Central memory CD4-positive, alpha-beta T cell (primary cell): ENCODE measurements around the gene PHLPP1.
"Not testable (repeated sequence)": the region's sequence is repeated elsewhere in the genome, so short reads cannot be mapped to it uniquely, and the experiment has no call there.

Experiments used
- DNase-seq: peaks from one replicate; pipeline ENCODE4 v3.0.0; 2022

The PHLPP1 gene

DNA sequence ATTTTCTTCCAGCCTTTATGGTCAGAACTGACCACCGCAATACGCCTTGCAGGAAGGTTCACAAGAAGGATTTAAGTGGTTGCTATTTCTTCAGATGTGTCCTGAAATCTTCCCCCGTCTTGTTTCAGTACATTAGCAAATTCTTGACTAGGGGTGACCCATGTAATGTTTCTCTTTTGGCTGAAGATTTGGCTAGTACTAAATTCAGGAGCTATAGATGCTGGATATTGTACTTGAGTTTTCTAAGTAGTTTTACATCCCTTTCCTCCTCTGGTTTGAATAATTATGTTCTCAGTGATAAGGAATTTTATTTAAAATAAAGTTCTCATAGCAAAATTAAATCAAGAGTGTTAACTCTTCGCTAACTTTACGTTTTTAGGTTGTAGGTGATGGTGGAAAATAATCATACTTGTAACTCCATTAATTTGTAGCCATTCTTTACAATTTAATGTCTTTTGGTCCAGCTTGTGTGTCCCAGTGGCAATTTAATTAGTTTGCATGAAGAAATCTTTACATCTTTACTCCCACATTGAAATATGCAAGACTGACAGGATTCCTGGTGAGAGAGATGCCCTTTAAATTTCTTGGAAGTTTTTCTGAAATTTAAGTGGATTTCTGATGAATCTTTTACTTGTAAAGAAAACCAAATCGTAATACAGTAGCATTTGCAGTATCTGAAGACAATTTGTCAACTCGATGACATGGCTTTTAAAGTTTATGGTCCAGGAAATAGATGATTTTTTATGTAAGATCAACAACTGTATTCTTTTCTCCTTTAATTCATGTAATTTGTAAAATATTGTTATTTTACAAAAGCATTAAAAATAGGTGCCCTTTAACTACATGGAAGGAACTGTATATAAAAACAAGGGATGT is 2.8 kb downstream of the PHLPP1 start:
- no peak for DNase-seq

DNA sequence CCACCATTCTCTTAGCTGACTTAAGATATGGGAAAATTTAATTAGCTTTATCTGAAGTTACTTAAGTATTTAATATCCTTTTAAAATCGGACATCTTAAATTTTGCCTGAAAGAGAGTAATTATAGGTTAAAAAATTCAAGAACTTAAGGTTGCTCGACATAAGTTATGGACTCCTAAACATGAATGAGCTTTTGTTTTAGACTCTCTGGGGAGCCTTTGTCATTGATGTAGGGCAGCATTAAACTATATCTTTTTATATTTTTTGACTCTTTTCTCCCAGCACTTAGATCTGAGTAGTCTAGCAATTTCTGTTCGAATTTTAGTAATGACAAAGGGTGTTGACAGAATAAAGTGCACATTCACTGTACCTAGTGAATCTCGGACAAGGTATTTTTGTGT is 4.7 kb downstream of the PHLPP1 start:
- no peak for DNase-seq

DNA sequence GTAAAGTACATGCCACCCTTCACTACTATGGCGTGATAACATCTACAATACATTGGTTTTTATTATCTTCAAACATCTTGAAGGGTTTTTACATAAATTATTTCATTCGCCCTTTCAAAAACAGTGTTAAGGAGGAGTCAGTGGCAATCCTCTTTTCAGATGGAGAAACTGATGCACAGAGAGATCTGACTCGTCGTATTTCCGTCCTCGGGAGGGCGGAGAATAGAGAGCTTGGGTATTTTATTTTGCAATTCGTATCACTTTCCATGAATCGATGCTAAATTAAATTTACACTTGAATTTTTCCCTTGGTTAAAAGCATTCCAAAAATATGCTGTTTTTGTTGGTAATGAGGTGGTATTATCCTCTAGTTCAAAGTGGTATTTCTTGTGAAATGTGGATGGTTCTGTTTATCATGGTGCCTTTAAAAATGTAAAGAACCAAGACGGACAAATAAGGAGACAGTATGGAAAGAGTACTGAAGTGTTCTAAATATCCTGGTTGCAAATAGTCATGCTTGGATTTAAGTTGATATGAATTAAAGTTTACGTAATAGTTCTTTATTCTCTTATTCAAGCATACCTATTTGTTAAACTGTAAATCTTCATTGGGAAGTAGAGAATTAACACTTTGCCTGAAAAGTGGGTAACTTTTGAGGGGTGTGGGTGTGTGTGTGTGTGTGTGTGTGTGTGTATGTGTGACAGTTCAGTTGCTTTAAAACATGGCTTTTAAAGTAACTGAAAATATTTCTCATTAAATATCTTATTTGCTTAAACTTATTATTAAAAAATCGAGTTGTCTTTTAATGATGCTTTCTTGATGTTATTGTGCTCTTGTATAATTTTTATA is 5.6 kb downstream of the PHLPP1 start:
- no peak for DNase-seq

DNA sequence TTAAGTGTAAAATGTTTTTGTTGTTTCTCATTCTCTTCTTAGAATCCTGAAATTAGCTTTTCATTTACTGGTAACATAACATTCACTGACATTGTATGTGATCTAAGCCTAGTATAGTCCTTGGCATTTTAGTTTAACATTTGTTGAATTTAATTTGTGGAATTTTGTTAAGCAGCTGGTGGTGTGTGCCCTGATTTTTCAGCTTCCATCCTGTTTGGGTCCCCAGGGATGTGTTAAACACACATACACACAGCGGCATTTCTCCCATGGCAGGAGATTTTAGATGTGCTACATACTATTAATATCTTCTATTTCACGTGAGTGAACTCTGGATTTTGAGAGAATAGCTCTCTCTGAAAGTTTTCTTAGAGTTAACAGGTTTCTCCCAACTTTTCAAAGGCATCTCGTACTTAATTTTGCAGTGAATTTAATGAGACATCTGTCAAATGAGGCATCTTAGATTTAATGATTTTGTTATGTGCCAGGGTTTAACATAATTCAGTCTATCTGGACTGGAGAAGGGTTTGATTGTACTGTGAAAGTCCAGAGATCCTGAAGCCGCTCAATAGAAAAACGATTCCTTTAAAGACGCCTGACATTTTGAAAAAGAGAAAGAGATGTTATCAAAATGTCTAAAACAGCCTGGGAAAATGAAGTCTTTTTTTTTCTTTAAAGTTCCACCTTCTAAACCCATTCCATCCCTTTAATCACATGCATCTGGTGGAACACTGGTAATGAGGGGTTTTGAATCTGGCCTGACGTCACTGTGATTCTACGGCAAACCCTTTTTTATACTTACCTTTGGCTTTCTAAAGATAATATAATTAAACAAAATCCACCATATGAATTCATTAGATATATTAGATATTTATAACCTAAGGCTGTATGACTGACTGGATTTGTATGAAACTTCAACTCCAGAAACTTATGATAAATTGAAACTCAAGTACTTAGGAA is 6.8 kb downstream of the PHLPP1 start:
- DNase-seq: no peak

DNA sequence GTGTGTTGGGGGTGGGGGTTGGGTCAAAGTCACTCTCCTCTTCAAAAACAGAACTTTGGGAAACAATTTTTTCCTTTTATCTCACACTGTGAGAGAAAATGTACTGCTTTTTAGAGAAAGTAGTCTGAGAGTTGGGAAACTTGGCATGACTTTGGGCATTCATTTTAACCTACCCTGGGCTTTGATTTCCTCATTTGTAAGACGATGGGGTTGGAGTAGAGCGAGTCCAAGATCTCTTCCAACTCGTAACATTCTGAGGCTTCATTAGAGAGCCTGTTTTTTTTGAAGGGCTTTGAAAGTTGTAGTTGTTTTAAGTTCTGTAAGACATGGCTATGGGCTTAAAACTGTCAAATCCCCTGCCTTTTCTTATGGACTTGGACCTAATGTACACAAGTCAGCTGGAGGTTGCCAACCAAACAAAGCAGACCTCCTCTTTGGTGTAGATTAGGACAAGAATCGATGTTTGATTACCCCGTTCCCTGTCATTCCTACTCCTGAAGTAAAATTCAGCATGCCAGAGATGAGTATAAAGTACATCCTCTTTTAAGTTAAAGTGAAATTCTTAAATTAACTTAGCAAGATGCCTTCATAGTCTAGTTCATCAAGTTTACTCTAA is 8.4 kb downstream of the PHLPP1 start:
- DNase-seq: no peak

DNA sequence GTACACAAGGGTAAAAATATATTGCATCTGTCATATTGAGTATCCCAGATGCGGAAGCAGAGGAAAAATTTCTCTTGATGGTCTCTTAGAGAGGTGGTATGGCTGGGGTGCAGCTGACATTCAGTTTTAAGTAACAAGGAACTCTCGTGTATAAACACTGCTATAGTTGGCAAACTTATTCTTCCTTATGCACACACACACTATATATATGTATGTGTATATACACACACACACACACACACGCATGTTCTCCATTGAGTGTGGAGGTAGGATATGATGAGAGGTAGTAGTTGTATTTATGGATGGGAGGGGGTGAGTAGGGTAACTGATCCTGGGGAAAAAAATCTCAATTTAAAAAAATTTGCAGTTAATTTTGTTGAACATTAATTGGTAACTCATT is 10.6 kb downstream of the PHLPP1 start:
- no peak for DNase-seq

DNA sequence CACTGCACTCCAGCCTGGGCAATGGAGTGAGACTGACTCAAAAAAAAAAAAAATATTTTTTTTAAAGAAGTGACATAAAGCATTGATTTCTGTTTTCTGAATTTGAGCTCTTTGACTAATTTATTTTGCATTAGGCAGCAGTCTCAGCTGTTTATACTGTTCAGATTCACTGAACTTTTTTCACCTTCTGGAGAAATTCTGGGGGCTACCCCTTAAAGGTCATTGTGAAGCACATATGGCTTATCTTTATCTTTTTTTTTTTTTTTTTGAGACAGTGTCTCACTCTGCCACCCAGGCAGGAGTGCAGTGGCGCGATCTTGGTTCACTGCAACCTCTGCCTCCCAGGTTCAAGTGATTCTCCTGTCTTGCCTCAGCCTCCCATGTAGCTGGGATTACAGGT is 12.9 kb downstream of the PHLPP1 start:
- no peak for DNase-seq

DNA sequence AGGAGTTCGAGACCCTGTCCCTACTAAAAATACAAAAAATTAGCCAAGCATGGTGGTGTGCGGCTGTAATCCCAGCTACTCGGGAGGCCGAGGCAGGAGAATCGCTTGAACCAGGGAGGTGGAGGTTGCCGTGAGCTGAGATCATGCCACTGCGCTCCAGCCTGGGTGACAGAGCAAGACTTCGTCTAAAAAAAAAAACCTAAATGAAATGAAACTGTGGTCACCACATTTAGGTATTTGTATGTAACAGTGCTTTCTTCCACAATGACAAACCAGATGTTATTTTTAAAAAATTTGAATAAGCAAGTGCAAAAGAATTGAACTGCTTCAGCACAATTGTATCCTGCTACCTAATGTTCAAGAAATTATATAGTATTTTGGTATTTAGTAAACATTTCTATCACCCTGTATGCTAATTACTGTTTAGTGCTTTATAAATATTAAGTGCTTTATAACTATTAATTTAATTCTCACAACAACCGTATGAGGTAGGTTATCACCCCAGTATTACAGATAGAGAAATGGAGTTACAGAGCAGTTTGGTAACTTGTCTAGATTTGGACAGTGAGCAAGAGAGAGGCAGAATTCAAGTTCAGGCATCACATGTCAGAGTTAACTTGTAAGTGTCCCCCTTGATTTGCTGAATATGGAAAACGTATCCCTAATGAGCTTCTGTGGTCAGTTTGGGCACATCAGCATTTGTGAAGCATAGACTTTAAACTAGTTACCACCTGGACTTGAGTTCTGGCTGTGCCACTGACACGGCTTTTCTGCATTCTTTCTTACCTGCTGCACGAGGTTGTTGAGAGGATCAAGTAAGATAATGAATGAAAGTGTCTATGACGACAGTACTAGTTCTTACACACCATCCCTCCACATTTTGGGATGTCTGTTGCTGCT is 14.4 kb downstream of the PHLPP1 start:
- DNase-seq: no peak

DNA sequence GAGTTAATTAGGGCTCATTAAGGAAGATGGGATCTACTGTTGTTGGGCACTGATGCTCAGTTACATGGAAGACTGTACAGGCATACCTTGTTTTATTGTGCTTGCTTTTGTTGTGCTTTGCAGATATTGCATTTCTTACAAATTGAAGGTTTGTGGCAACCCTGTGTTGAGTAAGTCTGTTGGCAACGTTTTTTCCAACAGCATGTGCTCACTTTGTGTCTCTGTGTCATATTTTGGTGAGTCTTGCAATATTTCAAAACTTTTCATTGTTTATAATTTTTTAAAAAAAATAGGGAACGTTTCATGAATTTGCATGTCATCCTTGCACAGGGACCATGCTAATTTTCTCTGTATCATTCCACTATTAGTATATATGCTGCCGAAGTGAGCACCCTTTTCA is 15.6 kb downstream of the PHLPP1 start:
- DNase-seq: no peak

DNA sequence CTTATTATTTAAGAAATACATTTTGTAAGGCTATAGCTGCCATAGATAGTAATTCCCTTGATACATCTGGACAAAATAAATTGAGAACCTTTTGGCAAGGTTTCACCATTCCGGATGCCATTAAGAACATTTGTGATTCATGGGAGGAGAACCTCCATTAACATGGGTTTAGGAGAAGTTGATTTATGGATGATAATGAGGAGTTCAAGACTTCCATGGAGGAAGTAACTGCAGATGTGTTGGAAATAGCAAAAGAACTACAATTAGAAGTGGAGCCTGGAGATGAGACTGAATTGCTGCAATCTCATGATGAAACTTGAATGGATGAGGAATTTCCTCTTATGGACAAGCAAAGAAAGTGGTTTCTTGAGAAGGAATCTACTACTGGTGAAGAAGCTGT is 17.3 kb downstream of the PHLPP1 start:
- DNase-seq: no peak

DNA sequence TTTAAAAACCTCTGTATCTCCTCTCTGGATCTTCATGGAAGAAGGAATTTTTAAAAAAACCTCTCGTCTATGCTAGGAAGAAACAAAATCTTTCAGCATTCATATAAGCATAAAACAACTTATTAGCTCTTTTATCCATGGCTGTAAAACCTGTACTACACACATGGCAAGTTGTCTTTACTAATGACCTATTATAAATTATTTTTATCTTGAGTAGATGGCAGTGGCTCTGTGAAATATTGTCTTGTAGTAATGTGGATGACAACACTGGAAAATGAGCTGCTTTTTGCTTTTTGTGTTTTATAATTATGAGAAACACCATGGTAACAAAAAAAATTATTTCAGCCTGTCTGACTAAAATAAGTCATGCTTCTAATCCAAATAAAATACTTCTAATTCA is 18.9 kb downstream of the PHLPP1 start:
- DNase-seq: no peak

DNA sequence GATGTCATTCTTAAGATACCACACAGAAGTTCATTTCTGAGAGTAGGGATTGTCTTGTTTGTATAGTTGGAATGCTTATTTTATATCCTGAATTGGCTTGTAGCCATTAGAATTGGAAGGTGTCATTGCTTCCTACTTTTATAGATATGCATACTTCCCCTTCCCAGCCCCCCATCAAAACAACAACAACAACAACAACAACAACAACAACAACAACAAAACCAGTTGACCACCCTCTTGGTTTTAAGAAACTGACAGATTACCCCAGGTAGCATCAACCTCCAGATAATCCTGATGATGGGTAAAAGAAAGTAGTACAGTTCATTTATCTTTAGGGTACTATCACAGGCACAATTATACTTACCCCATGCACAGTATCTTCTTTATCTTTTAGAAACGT is 20.0 kb downstream of the PHLPP1 start:
- no peak for DNase-seq

DNA sequence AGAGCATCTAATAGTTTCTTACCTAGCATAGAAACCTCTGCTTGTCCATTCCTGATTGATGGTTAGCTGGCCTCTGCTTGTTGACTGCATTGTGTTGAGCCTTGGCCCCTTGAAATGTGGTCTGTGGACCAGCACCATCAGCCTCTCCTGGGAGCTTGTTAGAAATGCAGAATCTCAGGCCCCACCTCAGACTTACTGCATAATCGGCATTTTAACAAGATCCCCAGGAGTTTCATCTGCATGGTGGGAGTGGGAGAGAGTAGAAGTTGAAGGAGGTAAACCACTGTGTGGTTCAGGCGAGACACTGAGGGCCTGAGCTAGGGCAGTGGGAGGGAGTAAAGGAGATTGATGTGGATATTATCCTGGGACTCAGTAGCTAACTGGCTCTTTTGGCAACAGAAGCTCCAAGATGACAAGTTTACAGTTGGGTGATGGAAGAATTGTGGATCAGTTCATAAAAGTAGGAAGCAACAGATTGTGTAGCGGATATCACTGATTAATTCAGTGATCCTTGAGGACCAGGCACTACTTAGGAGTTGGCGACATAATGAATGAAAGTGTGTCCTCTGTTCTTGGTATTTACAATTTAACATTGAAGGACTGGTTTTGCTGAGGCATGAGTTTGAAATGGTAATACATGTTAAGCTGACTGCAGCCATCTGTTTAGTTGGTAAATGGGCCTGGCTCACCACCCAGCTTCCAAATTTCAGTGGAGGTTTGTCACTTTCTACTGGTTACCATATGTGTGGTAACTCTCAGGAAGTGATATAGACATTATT is 20.9 kb downstream of the PHLPP1 start:
- no peak for DNase-seq

DNA sequence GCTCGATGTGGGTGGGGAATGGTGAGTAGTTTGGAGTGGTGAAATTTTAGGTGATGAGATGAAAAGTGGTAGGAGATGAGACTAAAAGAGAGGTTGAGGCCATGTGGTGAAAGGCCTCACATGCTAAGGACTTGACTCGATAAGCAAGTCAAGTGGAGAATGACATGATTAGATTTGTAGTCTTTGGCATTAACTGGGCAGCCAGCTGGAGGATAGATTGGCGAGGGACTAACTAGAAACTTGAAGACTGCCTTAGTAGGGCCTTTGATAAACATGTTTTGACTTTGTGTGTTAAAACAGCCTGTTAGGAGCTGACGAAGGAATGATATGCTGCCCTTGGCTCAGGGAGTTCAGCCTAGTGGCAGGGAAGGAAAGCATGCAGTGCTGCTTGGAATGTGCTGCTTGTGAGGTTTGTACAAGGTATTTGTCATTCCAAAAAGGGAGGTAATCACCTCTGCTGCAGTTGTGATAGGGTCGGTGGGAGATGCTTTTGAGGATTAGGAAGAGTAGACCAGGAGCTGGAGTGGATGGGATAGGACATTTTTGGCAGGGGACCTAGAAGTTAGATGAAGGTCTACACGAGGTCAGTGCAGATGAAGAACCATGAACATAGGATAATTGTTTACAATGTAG is 22.0 kb downstream of the PHLPP1 start:
- no peak for DNase-seq

DNA sequence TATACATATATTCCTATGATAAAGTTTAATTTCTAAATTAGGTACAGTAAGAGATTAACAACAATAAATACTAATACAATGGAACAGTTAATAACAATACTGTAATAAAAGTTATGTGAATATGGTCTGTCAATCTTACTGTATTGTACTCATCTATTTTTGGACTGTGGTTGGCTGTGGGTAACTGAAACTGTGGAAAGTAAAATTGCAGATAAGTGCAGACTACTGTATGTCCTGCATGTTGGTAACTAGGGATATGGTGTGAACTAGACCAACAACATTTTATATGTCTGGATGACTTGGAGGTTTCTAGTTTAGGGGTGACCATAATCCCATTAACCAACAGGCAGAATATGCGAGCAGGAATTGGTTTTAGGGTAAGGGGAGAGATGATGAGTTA is 23.3 kb downstream of the PHLPP1 start:
- DNase-seq: no peak

DNA sequence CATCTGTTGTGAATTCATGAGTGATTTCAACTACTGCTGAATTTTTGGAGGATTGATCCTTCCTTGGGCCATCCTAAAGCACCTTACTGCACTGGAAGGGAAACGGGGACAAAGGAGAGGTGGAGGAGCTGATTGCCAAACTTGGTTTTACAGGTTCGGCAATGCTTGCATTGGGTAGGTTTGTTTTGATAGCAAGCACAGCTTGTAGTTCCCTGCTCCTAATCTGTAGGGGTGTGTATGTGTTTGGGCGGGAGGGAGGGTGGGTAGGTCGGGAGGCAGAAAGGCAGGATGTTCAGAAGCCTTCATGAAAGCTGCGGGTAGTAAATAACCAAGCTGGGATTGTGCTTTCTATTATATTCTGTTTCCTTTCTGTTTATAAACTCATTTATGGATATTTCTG is 24.6 kb downstream of the PHLPP1 start:
- no peak for DNase-seq

DNA sequence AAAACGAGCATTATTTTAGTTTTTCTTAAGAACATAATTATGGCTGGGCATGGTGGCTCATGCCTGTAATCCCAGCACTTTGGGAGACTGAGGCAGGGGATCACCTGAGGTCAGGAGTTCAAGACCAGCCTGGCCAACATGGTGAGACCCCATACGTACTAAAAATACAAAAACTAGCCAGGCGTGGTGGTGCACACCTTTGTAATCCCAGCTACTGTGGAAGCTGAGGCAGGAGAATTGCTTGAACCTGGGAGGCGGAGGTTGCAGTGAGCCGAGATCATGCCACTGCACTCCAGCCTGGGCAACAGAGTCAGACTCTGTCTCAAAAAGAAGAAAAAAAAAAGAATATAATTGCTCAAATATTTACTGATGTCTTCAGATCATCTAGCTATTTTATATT is 25.3 kb downstream of the PHLPP1 start:
- DNase-seq: not testable (repeated sequence)

DNA sequence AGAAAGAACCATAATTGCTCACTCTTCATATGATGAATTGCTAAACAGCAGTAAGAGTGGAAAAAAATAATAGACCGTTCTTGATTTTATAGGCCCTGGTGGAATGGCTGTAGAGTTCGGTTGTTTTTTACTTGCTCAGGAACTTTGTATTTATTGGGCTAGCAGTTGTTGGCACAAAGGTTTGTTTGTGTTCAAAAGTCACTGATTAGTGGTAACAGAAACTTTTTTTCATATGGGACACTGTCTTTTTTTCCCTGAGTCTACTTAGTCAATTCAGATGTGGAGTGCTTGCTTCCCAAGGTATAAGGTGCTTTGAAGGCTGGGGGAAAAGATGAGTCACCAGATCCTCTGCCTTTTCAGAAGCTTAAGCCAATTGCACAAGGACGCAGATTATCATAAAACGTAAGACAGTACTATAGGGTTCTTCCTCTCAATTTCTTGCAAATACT is 25.8 kb downstream of the PHLPP1 start:
- no peak for DNase-seq

DNA sequence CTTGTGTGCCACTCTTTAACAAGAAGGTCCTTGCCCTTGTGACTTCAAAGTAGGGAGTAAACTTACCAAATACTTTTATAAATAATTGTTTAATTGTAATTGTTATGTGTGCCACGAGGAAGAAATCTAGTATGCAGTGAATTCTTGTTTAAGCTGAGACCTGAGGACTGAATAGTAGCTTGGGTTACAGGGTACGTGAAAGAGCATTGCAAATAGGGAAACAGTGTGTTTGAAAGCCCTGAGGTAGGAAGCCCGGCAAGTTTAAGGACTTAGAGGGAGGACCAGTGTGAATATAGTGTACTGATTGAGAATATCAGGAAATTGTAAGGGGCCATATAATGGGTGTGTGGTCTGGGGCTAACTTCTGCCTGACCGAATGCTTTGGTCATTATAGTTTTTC is 26.2 kb downstream of the PHLPP1 start:
- no peak for DNase-seq
